Astrocyte of the cerebellum (primary cell): ENCODE data around the gene DNTT.
"Not testable (repeated sequence)": the region's sequence is repeated elsewhere in the genome, so short reads cannot be mapped to it uniquely, and the experiment has no call there.

Experiments
- DNase-seq: peaks from one replicate; pipeline ENCODE4 v3.0.0-alpha.2; 2011; ENCODE audit warnings: low read depth
- H3K4me3 ChIP-seq: 2 replicates; pipeline ENCODE4 v1.5.1; 2011; ENCODE audit warnings: mild to moderate bottlenecking, low read depth, low read length, moderate library complexity
- CTCF ChIP-seq: IDR thresholded peaks from 2 replicates; pipeline ENCODE4 v1.5.1; 2012; ENCODE audit warnings: low read length, low read depth, moderate library complexity, mild to moderate bottlenecking; ENCODE audit errors: missing control alignments
- in situ Hi-C: cut with HindIII; loops from 2 replicates; pipeline ENCODE4 v1.10.0; 2017; ENCODE audit warnings: low sequenced_read_pairs

The DNTT gene

DNA sequence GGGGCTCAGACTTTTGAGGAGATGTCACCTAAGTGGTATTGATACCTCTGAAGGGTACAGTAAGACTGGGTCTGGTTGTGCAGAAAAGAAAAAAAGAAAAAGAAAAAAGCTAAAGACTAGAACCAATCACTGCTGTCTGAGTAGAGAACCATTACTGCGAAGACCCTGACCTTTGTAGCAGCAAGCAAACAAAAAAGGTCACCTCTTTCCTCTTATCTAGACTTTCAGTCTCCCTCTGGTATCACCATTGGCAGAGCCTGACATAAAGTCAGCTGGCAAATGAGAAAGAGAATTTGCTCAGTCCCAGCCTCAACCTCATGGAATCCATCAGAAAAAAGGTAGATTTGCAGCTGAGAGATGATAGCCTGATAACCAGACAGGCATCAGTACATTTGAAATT, 2.6 kb upstream of the DNTT start:
- TF ChIP-seq CTCF: no peak
- no peak overlapping the region for H3K4me3 ChIP-seq
- DNase-seq: no peak
- in situ Hi-C loops: no loop called here

GRCh38 chr10:96305019-96305418, 785 bp downstream of the DNTT start:
- in situ Hi-C loops: no loop called here
- no peak for DNase-seq
- no peak for TF ChIP-seq CTCF
- H3K4me3 ChIP-seq: no peak overlapping the region

DNA sequence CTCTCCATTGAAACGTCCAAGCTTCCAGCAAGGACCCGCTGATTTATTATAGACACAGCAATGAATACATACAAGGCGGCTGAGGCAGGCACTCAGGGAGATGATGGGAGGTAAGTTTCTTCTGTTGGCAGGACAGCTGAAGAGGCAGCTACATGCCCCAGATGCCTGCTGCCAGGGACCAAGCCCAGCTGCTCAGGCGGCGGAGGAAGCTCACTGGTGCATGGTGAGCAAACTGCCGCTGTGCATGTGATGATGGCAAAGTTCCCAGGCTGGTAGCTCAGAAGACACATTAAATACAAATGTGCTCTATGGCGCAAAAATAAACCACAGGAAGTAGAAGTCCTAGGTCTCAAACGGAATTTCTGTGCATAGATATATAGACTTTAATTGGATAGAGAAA, 2.3 kb downstream of the DNTT start:
- no peak for TF ChIP-seq CTCF
- DNase-seq: no peak
- in situ Hi-C loops: no loop called here
- H3K4me3 ChIP-seq: no peak overlapping the region

DNA sequence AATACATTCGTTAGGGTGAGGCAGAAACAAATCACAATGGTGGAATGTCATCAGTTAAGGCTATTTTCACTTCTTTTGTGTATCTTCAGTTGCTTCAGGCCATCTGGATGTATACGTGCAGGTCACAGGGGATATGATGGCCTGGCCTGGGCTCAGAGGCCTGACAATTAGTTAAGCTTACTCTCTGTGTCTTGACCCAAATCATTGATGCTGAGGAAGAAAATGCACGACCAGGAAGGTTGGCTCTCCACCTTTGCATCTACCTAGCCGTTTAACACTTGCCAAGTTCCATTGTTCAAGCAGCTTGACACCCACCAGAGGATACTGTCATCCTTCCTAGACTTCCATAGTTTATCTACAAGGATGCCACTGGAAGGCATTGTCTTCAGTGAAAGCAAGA, 4.6 kb downstream of the DNTT start:
- H3K4me3 ChIP-seq, in situ Hi-C loops, DNase-seq: not testable (repeated sequence)

GRCh38 chr10:96309628-96310320, 5.5 kb downstream of the DNTT start:
- in situ Hi-C loops: no loop called here
- no peak for DNase-seq
- TF ChIP-seq CTCF: no peak

GRCh38 chr10:96310321-96310669, 6.1 kb downstream of the DNTT start:
- TF ChIP-seq CTCF: no peak
- DNase-seq: no peak
- in situ Hi-C loops: no loop called here
- no peak overlapping the region for H3K4me3 ChIP-seq

More at GRCh38 chr10:96309628-96310320, 5.5 kb downstream of the DNTT start:
- H3K4me3 ChIP-seq: no peak overlapping the region

DNA sequence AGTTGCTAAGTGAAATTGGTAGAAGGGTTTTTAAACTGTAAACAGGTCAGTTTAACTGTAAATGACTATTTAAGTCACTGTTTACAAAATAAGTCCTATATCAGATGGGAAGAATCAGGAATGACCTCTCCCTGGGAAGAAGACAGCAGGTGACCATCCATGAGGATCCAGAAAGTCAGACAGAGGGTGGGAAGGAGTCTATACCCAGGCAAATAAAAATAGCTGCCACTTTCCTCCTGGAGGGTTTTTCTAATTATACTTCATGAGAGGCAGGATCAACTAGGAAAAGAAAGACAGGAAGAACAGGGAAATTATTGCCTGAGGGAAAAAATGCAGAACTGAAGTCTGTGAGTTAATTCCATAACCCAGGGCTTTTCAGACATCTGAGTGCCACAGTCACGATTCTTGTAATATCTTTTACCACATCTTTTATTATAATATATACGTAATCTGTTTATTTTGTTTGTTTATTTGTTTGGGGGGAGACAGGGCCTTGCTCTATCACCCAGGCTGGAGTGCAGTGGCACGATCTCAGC, 7.0 kb downstream of the DNTT start:
- no peak for DNase-seq
- no peak for TF ChIP-seq CTCF
- H3K4me3 ChIP-seq: no peak overlapping the region
- in situ Hi-C loops: no loop called here
